HT-29 (cell line): Measurements from ENCODE around the gene ASIC1. TPM values are rescaled to one million over a fixed set of nuclear protein-coding genes. Genes with fewer than 3 reads are reported as not detected.
"Not testable (repeated sequence)": the region's sequence is repeated elsewhere in the genome, so short reads cannot be mapped to it uniquely, and the experiment has no call there.

Experiments
- DNase-seq: peaks from one replicate; pipeline ENCODE4 v3.0.0-alpha.2; 2015; ENCODE audit warnings: low spot score
- total RNA-seq: library from RNA; depleted of rRNA; stranded (reverse); fragments of >200 nt; shearing (Covaris generic); gene quantifications from 2 replicates; pipeline ENCODE4 v1.2.3, GENCODE V29; 2014; rRNA removed

Gene ASIC1
- total RNA-seq = 6.7 and 7.0 TPM in 2 replicates

DNA sequence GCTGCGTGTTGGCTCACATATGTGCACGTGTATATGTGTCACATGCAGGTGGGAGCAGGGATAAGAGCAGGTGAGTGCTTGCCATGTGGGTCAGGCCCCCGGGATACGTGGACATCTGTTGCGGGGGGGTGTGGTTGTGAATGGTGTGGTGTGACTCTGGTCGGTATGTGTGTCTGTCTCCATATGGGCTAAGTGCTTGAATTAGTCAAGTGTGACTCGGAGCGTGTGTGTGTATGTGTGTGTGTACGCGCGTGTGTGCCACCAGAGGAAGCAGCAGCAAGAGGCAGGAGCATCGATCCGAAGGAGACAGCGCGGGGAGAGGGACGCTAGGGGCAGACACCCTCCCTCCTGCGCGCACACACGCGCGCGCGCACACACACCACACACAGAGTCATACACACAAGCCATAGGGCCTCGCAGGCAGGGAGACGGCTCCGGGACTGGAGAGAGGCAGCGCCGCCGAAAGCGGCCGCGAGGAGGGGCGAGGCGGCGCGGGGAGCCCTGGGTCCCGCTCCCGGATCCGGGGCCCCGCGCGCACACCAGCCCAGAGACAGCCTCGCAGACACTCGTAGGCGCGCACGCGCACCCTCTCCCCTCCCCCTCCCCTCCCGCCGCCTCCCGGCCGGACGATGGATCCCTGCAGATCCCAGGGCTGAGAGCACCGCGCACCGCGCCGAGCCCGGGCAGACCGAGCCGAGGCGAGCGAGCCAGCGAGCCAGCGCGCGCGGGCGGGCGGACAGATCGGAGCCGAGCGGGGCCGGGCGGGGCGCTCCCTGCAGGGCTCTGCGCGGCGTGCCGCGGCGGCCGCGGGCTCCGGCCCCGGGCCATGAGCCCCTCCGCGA, at the start of gene ASIC1:
Gene ASIC1 (plus strand): TSS at position 597 of the 842 bp plus-strand sequence. CDS start 1,171 bp downstream, outside the sequence.
- DNase-seq = peak; percentile 66

- no peak for DNase-seq
Observed at GRCh38 chr12:50013361-50014147, 43.8 kb upstream of the ASIC1 start.

- no peak for DNase-seq
Observed at GRCh38 chr12:50014342-50014741, 43.1 kb upstream of the ASIC1 start.

GRCh38 chr12:50016501-50017475, 40.6 kb upstream of the ASIC1 start:
- no peak for DNase-seq

DNA sequence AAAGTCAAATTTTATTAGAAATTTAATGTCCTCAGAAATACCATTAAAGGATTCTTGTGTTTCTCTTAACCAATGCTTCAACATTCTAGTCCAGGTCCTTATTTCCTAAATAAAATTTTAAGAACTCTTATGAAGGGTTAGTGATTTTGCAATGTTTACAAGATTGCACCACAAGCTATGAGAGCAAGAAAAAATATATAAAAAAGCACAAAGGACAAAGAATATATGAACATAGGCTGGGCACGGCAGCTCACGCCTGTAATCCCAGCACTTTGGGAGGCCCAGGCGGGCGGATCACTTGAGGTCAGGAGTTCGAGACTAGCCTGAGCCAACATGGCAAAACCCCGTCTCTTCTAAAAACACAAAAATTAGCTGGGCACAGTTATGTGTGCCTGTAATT, 39.8 kb upstream of the ASIC1 start:
- DNase-seq = no peak

DNA sequence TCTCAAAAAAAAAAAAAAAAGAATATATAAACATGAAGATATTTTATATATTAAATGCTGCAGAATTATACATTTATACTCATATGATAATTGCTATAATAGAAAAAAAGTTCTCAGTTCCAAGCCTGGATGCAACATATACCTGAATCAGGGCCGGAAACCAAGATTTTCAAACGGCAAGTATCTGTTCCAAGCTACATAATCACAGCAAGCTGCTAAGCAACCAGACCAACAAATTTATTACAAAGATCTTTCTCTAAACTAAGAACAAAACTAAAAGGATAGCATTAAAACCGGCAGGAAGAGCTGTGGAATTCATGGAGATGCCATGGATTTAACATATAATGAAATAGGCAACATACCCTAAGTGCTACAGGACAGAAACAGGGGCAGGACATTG, 39.2 kb upstream of the ASIC1 start:
- DNase-seq = no peak

GRCh38 chr12:50018968-50019367, 38.4 kb upstream of the ASIC1 start:
- DNase-seq = no peak

DNA sequence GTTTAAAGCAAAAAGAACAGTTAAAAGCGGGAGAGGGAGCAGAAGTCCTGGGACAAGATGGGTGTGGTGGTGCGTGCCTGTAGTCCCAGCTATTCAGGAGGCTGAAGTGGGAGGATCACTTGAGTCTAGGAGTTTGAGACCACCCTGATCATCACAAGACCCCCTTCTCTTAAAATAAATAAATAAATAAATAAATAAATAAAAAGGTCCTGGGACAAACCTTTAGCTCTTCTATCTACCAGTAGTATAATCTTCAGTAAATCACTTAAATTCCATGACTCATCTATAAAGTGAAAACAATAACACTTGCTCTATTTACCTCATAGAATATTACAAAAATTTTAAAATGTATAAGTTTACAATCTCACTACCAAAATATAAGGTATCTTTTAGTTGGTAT, 37.9 kb upstream of the ASIC1 start:
- DNase-seq = no peak

GRCh38 chr12:50021031-50021430, 36.4 kb upstream of the ASIC1 start:
- DNase-seq = no peak

GRCh38 chr12:50022903-50023302, 34.5 kb upstream of the ASIC1 start:
- DNase-seq = no peak

- DNase-seq = no peak
Observed at GRCh38 chr12:50024227-50024626, 33.2 kb upstream of the ASIC1 start.

DNA sequence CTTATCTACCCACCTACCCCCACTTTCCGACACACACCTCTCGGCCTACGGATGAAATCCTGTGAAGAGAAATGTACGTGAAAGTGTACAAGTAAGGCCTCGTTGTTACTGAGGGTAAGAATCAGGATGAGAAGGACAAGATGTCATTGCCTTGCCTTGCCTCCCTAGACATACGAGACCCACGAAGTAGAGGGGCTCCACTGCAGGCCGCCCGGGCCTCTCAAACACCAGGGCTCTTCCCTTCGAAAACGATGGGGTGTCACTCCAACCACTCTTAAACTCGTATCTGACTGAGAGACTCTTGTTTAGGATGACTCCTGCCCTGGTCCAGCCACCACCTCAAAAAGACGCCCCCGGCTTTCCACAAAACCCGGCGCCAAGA, 32.6 kb upstream of the ASIC1 start:
- peak; percentile 32 for DNase-seq

- DNase-seq = peak; percentile 99
Observed at GRCh38 chr12:50025187-50026059, 32.0 kb upstream of the ASIC1 start, which contains the start of gene RACGAP1. Gene RACGAP1 (minus strand): TSS chr12:50025494. CDS start chr12:50016715, 8,779 bp downstream.

GRCh38 chr12:50026691-50027090, 30.7 kb upstream of the ASIC1 start:
- no peak for DNase-seq

- DNase-seq = not testable (repeated sequence)
Observed at GRCh38 chr12:50030449-50030848, 26.9 kb upstream of the ASIC1 start.

- DNase-seq = no peak
Observed at GRCh38 chr12:50032515-50032853, 24.9 kb upstream of the ASIC1 start.

DNA sequence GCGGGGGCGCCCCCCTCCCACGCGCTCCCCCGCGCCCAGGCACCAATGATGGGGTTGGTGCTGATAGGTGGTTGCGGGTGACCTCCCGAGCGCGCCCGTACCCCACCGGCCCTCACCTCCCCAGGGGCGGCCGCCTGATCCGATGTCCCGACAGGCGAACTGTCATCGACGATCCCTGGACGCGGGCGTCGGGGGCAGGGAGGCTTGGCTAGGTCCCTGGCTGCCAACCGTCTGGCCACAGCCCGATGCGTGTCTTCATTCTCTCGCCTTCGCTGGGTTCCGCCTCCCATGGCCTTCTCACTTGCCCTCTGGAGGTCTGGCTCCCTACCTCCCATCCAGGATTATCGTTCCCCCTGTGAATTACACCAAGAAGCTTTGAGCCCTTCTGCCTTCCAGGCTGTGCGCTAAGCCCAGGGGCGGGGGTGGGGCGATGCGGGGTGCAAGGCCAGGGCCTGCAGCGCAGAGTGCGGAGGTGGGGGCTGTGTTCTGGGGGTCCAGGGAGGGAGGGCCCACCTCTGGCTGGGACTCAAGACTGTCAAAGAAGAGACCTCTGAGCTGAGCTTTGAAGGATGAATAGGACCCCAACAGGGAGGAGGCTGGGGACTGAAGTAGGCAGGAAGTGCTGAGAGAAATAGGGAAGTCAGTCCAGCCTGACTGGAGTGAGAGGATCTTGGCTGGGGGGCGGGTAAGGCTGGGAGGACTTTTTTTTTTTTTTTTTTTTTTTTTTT, 24.4 kb upstream of the ASIC1 start:
- DNase-seq = no peak

GRCh38 chr12:50038336-50038735, 19.1 kb upstream of the ASIC1 start:
- no peak for DNase-seq

GRCh38 chr12:50039151-50039835, 18.1 kb upstream of the ASIC1 start:
- DNase-seq = peak; percentile 81
